ENCODE results near the gene FOXP1. TPM values are rescaled to one million over a fixed set of nuclear protein-coding genes. Genes with fewer than 3 reads are reported as not detected.
"Not testable (repeated sequence)": the region's sequence is repeated elsewhere in the genome, so short reads cannot be mapped to it uniquely, and the experiment has no call there.

The FOXP1 gene
- total RNA-seq, 2 experiments from 2014 or later, result 144 to 152 TPM

DNA sequence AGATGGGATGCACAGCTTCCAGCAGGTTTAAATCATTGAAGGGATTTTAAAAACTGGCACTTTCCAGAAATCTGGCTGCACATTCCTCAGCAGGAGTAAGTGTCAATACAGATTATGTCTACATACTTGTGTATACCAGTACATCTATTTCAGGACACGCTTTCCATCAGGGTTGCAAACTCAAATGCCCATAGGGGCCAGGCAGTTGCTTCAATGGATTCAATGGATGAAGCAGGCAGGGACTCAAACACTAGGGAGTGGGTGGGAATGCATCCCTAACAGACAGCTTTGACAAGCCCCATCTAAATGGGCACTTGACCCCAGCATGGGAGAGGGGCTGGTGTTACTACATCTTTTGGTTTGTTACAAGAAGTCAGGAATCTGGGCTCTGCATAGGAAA lies 136.8 kb downstream of the FOXP1 start:
- POLR2A ChIA-PET, result interaction anchor here (0.6 kb wide), 1 partner anchor 9 kb away, joined by 3 read pairs; no protein-coding TSS in a partner anchor
- CTCF ChIA-PET, result interaction anchor here (1.4 to 1.6 kb wide), 2 partner anchors 12 to 53 kb away, joined by 3 read pairs; no protein-coding TSS in a partner anchor

- ChIA-PET CTCF (interaction anchor here (1.4 to 1.7 kb wide), 3 partner anchors 8 to 53 kb away, joined by 3 to 6 read pairs (median 3); no protein-coding TSS in a partner anchor), POLR2A (no interaction called here)
These were observed 137.3 kb downstream of the FOXP1 start for GRCh38 chr3:71446260-71446659.

DNA sequence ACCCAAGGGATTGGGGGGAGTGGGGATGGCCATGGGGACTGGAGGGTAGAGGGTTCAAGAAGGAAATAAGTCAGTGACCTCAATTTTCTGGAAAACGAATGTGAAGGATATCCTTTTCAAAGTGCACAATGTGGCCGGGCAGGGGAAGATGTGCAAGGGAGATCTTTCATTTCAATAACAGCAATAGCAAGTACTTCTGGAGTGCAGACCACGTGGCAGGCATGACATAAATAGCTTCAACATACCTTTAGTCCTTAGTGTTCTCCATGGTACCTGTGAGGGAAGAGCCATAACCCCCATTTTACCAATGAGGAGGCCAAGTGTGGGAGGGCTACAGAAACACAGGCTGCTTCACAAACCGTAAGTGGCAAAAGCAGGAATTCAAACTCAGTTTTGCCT lies 138.7 kb downstream of the FOXP1 start:
- ChIA-PET POLR2A (interaction anchor here (0.8 to 1.4 kb wide), 2 partner anchors 9 to 425 kb away, joined by 3 to 5 read pairs; no protein-coding TSS in a partner anchor), CTCF (interaction anchor here (1.0 to 1.7 kb wide), 2 partner anchors 10 to 45 kb away, joined by 3 to 6 read pairs; no protein-coding TSS in a partner anchor)

GRCh38 chr3:71444028-71444860 lies 139.3 kb downstream of the FOXP1 start:
- POLR2A ChIA-PET, result interaction anchor here (0.5 to 1.4 kb wide), 4 partner anchors 10 to 315 kb away, joined by 3 read pairs; no protein-coding TSS in a partner anchor
- CTCF ChIA-PET, result interaction anchor here (0.6 to 1.7 kb wide), 5 partner anchors 10 to 84 kb away, joined by 3 to 6 read pairs (median 3); no protein-coding TSS in a partner anchor

DNA sequence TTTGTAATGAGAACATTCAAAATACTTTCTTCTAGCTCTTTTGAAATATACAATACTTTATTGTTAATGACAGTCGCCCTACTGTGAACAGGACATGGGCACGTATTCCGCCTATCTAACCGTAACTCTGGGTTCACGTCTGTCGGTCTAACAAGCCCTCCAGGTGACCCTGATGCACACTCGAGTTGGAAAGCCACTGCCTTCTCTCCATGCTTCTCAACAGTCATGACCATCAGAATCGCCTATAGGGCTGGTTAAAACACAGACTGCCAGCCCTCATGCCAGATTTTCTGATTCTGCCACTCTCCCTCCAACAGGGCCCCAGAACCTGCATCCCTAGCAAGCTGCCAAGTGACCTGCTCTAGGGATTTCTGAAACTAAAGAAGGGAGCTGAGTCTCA lies 140.2 kb downstream of the FOXP1 start:
- ChIA-PET POLR2A (interaction anchor here (0.5 to 1.0 kb wide), 3 partner anchors 11 to 314 kb away, joined by 3 read pairs; no protein-coding TSS in a partner anchor), CTCF (interaction anchor here (0.6 to 0.9 kb wide), 3 partner anchors 11 to 83 kb away, joined by 3 to 4 read pairs (median 3); no protein-coding TSS in a partner anchor)

DNA sequence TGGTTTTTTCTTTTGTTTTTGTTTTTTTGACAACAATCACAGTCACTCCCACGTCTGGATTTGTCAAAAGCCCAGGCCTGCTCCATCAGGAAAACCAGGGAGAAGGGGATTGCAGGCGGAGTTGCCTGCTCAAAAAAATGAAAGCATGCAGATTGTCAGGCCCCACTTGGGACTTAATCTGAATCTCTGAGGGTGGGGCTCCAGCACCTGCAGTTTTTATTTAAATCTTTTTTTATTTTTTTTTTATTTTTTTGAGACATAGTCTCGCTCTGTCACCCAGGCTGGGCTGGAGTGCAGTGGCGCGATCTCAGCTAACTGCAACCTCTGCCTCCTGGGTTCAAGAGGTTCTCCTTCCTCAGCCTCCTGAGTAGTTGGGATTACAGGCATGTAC lies 140.9 kb downstream of the FOXP1 start:
- CTCF ChIA-PET, result no interaction called here
- POLR2A ChIA-PET, result no interaction called here

GRCh38 chr3:71441925-71442651 lies 141.4 kb downstream of the FOXP1 start:
- ChIA-PET CTCF (interaction anchor here (1.1 kb wide), 1 partner anchor 19 kb away, joined by 3 read pairs; no protein-coding TSS in a partner anchor), POLR2A (no interaction called here)

DNA sequence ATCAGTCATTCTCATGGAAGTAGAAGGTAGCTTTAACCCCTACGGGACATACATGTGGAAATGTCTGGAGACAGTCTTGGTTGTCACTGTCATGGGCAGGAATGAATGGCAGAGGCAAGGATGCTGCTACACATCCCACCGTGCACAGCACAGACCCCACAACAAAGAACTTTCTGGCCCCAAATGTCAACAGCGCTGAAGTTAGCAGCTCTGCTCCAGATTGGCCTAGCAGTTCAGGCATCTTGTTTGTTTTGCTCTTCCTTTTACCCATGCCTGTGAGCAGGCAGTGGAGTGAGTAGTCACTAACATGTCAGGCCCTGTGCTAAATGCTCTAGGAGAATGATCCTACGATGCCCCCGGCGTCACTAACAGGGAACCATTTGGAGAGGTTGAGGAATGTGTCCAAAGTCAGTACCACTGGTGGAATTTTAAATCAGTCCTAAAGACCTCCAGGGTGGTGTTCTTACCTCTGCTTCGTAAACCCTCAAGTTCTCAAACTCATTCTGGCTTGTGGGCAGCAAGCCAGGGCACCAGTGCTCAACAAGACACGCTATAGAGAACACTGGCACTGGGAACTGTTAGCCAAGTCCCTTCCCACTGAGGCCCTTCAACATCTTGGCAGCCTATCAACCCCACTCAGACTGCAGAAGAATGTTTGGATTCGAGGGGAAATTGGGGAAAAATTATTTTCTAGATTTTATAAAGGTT lies 142.2 kb downstream of the FOXP1 start:
- CTCF ChIA-PET, result interaction anchor here (0.7 to 1.1 kb wide), 2 partner anchors 14 to 19 kb away, joined by 3 read pairs; no protein-coding TSS in a partner anchor
- POLR2A ChIA-PET, result interaction anchor here (0.6 kb wide), 1 partner anchor 41 kb away, joined by 3 read pairs; no protein-coding TSS in a partner anchor

DNA sequence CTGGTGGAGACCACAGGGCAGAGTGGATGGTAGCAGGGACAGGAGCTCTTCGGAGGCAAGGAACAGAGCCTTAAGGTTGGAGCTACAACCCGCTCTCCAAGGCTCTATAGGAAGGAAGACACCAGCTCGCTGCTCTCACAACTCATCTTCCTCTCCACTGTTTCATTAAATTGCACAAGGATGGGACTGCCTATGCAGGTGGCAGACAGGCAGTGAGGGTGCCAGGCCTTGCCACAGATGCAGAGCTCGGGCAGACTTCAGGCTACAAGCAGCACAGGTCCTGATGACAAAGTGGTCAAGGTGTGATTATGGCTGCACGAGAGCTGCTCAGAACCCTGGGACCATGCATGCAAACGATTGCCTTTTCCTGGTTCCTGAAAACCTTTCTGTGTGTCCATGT lies 144.6 kb downstream of the FOXP1 start:
- CTCF ChIA-PET, result no interaction called here
- POLR2A ChIA-PET, result no interaction called here

DNA sequence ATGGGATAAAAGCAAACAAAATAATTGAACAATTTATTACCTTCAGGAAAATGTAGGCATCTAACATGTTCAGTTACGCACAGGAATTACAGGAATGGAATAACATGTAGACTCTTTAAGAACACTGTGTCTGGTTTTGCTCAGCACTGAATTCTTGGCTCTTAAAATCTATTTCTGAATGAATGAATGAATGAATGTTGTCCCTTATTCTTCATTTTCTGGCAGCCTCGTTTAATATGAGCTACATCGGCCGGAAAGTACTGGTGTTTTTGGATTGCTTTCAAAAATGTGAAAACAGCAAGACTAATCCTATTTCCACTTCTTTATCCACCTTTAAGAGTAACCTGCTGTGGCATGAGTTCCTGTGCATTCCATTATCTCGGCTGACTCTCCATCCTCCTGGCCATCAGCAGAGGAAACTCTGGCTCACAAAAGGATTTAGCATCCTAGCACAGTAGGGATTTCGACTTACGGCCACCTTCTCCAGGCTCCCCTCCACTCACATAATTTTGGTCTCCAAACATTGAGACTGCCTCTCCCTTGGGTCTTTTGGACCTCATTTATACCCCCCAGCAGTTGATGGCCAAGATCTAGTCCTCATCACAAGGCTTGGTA lies 145.3 kb downstream of the FOXP1 start:
- POLR2A ChIA-PET, result no interaction called here
- CTCF ChIA-PET, result interaction anchor here (1.1 kb wide), 1 partner anchor 15 kb away, joined by 3 read pairs; no protein-coding TSS in a partner anchor

- CTCF ChIA-PET, result no interaction called here
- POLR2A ChIA-PET, result no interaction called here
These were observed 147.2 kb downstream of the FOXP1 start for GRCh38 chr3:71436337-71436736.

DNA sequence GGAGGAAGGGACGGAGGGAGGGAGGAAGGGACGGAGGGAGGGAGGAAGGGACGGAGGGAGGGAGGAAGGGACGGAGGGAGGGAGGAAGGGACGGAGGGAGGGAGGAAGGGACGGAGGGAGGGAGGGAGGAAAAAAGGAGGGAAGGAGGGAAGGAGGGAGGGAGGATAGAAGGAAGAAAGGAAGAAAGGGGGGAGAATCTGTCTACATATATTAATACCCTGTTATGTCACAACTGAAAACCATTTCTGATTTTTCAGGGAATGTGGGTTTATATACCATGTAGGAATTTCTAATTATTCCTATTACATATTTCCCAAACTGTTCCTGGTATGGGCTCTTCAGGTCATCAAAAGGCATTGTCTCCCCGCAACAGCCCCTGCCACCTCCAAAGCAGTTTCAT lies 147.7 kb downstream of the FOXP1 start:
- POLR2A ChIA-PET, CTCF ChIA-PET: not testable (repeated sequence)

DNA sequence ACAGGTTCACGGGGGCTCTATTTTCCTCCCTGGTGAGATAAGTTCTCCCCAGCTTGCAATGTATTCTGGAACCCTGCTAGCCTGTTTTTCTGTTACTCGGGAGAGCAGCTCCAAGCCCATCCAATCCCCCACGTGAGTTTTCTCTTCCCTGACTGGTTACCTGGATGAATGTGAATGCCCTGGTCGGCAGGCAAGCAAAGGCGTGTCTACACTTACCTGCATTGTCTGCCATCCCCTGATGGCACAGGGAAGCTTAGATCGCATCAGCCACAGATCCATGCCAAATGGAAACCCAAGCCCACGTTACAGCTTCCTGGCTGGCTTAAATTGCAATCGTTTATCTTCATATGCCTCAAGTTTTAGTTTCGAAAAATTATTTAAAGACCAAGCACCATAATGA lies 149.9 kb downstream of the FOXP1 start:
- ChIA-PET POLR2A (no interaction called here), CTCF (no interaction called here)

- ChIA-PET CTCF (interaction anchor here (0.6 to 0.7 kb wide), 2 partner anchors 11 to 16 kb away, joined by 3 to 4 read pairs; no protein-coding TSS in a partner anchor), POLR2A (interaction anchor here (0.6 kb wide), 1 partner anchor 9 kb away, joined by 6 read pairs; no protein-coding TSS in a partner anchor)
These were observed 151.2 kb downstream of the FOXP1 start for GRCh38 chr3:71432044-71432975.

GRCh38 chr3:71430941-71431552 lies 152.5 kb downstream of the FOXP1 start:
- ChIA-PET CTCF (interaction anchor here (1.3 kb wide), 1 partner anchor 14 kb away, joined by 3 read pairs; no protein-coding TSS in a partner anchor), POLR2A (no interaction called here)

GRCh38 chr3:71429597-71429988 lies 153.9 kb downstream of the FOXP1 start:
- POLR2A ChIA-PET, result no interaction called here
- CTCF ChIA-PET, result interaction anchor here (1.3 kb wide), 1 partner anchor 12 kb away, joined by 3 read pairs; no protein-coding TSS in a partner anchor

DNA sequence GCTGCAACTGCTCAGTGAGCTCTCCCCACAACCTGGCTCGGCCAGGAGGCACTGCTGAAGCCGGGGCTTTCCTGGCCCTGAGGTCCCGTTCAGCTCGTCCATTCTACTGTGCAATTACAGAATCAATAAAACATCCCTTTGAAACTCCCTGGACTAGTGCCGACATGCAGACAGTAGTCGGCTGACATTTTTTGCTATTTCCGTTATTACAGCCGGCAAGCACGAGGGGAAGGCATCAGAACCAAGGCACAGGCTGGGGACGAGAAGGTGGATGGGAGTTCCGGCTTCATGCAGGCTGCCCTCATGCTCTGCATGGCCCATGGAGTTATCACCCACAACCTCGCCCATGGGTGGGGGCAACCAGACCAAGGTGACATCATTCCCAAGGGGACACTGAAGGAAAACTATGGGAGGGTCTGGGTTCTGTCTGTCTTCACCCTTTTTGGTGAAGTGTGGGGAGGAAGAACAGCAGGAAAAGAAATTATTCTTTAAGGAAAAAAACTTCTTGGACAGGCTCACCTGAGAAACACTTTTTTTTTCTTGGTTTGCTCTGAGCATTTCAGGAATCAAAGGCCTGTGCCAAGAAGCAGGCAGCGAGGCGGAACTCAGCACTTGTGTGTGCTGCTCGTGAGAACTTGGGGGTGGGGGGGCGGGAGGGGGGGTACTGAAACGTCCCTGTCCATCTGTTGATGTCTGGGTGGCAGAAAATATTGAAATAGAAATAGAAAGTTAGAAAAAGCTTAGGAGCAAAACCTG lies 154.5 kb downstream of the FOXP1 start:
- ChIA-PET POLR2A (no interaction called here), CTCF (no interaction called here)

Measured in activated CD8-positive, alpha-beta memory T cell treated with anti-CD3 and anti-CD28 coated beads for 36 hours (primary cell).